GM12874 (cell line): ENCODE results near the gene ATP2B1.

Experiments
- TF ChIP-seq, protein P1 (sequence below): IDR thresholded peaks from 2 replicates; pipeline ENCODE4 v1.5.1; 2011; ENCODE audit warnings: low read depth, mild to moderate bottlenecking, control low read depth, low read length, moderate library complexity; ENCODE audit not compliant: insufficient read depth

ATP2B1 gene

GRCh38 chr12:89708565-89709156 is at the start of gene ATP2B1:
Gene ATP2B1, minus strand, starts transcription at chr12:89708838. Its CDS starts 52,952 bp downstream, at chr12:89655886.
- TF ChIP-seq, protein P1, sequence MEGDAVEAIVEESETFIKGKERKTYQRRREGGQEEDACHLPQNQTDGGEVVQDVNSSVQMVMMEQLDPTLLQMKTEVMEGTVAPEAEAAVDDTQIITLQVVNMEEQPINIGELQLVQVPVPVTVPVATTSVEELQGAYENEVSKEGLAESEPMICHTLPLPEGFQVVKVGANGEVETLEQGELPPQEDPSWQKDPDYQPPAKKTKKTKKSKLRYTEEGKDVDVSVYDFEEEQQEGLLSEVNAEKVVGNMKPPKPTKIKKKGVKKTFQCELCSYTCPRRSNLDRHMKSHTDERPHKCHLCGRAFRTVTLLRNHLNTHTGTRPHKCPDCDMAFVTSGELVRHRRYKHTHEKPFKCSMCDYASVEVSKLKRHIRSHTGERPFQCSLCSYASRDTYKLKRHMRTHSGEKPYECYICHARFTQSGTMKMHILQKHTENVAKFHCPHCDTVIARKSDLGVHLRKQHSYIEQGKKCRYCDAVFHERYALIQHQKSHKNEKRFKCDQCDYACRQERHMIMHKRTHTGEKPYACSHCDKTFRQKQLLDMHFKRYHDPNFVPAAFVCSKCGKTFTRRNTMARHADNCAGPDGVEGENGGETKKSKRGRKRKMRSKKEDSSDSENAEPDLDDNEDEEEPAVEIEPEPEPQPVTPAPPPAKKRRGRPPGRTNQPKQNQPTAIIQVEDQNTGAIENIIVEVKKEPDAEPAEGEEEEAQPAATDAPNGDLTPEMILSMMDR, result 0 out of 2 replicates have a peak, but pooled peaks have one; percentile 24

DNA sequence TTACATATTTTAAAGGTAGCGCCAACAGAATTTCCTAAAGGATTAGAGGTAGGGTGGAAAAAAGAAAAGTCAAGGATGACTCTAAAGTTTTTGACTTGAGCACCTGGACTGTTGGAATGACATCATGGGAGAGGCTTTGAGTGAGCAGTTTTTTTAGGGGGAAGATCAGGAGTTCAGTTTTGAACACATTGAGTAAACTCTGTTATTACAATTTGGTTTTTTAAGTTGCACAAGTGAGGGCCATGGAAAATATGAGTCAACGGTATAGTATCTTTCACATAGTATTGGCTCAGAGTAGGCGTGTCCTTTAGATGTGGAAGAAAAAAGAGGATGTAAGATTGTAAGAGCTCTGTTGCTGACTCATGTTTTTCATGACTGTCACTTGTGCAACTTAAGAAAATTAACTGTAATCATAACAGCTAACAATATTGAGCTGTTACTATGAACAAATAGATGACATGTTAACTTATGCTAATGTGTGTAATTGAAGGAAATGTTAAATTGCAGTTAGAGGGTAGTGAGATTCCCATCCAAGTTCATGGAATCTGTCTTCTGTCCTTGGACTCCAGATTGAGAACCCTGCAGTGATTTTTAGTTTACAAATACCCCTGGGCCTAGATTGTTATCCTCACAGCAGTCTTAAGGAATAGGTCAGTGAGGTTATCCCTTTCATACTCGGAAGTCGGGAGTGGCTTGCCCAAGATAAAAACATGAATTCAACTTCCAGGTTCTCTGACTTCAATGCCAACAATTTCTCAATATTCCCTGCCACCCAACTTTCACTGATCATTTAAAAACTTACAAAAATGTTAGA is 48.2 kb upstream of the ATP2B1 start:
- TF ChIP-seq, protein P1, result no peak

DNA sequence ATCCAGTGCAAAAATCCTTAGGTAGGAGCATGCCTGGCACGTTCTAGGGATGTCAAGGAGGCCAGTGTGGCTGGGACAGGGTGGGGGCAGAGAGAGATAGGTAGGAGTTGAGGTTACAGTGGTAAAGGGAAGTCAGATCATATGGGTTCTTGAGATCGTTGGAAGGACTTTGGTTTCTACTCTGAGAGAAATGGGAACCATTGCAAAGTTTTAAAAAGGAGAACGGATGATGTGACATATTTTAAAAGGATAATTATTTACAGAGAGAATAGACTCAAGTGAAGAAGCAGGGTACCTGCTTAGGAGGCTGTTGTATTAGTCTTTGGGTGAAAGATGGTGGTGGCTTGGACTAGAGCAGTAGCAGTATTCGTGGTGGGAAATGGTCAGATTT is 47.6 kb upstream of the ATP2B1 start:
- TF ChIP-seq, protein P1, result no peak

GRCh38 chr12:89753997-89754396 is 45.4 kb upstream of the ATP2B1 start:
- TF ChIP-seq, protein P1, result no peak

DNA sequence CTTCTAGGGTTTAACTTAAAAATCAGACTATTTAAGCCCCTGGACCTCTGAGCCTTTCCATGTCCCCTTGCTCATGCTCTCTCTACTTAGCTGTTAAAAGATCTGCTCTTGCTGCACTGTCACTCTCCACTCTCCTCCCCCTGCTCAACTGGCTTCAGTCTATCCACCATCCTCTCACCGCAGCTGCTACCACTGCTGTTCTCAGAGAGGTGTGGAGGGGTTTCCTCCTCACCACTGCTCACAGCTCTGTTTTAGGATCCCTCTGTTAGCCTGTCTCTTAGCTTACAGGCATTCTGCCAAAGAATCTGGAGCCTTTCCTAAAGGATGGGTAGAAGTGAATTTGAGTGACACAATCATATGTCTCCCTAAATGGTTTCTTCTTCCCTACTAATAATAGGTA is 43.7 kb upstream of the ATP2B1 start:
- TF ChIP-seq, protein P1, result no peak

DNA sequence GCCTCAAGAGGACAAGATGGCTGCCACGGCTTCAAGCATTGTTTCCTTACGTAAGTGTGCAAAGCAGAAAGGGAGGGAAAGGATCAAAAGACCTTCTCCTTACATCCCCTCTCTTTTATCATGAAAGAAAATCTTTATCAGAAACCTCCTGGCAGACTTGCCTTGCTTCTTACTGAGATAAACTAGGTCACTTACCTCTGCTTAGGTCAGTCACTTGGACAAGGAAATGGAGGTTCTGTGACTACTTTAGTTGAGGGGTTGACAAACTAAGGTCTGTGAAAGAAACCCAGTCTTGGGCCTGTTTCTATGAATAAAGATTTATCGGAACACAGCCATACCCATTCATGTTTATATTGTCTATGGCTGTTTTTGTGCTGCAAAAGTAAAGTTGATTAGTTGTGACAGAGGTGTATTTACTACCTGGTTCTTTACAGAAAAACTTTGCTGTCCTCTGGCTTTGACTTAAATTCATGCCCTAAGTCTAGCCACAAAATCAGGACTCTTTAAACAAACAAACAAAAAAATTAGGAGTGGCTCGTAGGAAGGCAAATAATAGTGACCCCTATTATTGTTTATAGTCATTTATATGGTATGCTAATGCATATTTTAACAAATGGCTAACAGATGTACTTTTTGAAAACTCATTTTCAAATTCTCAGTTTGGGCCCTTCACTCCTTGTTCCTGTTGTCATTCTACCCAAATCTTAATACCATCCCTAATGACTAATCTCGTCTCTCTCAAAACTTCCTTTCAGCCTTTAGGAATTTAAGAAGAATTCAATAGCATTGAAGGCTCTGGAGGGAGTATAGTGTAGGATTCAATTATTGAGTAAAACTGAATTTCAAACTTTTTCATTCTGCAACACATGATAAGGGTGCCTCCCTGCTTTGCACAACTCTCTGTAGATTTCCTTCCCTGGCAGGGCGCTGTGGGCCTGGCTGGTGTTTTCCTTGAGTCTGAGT is 42.0 kb upstream of the ATP2B1 start:
- TF ChIP-seq, protein P1, result no peak

DNA sequence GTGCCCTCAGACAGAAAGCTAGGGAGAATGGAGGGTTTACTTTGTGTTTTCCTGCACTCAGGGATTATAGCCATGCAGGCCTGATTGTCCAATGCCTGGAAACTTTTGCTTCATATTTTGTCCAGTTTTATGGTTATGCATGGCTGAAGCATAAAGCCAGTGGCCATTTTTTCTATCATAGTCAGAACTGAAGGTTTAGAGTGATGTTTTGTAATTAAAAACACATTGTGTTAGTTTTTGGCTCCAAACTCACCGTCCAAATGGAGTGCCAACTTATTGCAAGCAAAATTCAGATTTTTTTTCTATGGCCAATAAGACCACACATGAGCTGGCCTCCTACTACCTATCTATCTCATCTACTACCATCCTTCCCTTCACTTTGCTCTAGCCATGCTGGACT is 40.2 kb upstream of the ATP2B1 start:
- TF ChIP-seq, protein P1, result no peak
